ENCODE measurements around the gene CGB7.
"Not testable (repeated sequence)": the region's sequence is repeated elsewhere in the genome, so short reads cannot be mapped to it uniquely, and the experiment has no call there.

Gene CGB7

GRCh38 chr19:49039736-49040135, 17.8 kb downstream of the CGB7 start:
- not testable (repeated sequence) for DNase-seq

GRCh38 chr19:49038557-49039276, 18.8 kb downstream of the CGB7 start:
- DNase-seq: not testable (repeated sequence)

GRCh38 chr19:49038111-49038510, 19.4 kb downstream of the CGB7 start:
- not testable (repeated sequence) for DNase-seq

GRCh38 chr19:49036815-49037214, 20.7 kb downstream of the CGB7 start, which contains the start of gene CGB1:
TSS of gene CGB1 (minus strand) at chr19:49036895. CDS start at chr19:49036711, 184 bp downstream.
- DNase-seq: peak in 1 of 5 donors; percentile 57

GRCh38 chr19:49031642-49032301, 25.8 kb downstream of the CGB7 start, which contains the start of gene CGB2:
TSS of gene CGB2 (plus strand) at chr19:49031890. CDS start at chr19:49032096, 206 bp downstream.
- peak in 3 of 5 donors; percentile 25 to 77 (median 40) for DNase-seq

GRCh38 chr19:49030323-49030722, 27.2 kb downstream of the CGB7 start:
- DNase-seq: not testable (repeated sequence)

GRCh38 chr19:49029749-49030148, 27.8 kb downstream of the CGB7 start:
- not testable (repeated sequence) for DNase-seq

GRCh38 chr19:49028686-49029085, 28.9 kb downstream of the CGB7 start:
- not testable (repeated sequence) for DNase-seq

GRCh38 chr19:49025599-49025998, 31.9 kb downstream of the CGB7 start:
- not testable (repeated sequence) for DNase-seq

GRCh38 chr19:49025088-49025487, 32.5 kb downstream of the CGB7 start:
- DNase-seq: not testable (repeated sequence)

- DNase-seq: not testable (repeated sequence)
These were observed 33.3 kb downstream of the CGB7 start, which contains the start of gene CGB3 for GRCh38 chr19:49024233-49024632. TSS of gene CGB3 (minus strand) at chr19:49024333. CDS start at chr19:49023971, 362 bp downstream.

- no peak for DNase-seq
These were observed 35.4 kb downstream of the CGB7 start for GRCh38 chr19:49022116-49022515.

- DNase-seq: no peak
These were observed 36.3 kb downstream of the CGB7 start for GRCh38 chr19:49020931-49021895.

GRCh38 chr19:49020342-49020741, 37.2 kb downstream of the CGB7 start:
- DNase-seq: no peak

- peak; percentile 41 to 60 (median 51) for DNase-seq
These were observed 38.2 kb downstream of the CGB7 start for GRCh38 chr19:49019242-49019932.

- not testable (repeated sequence) for DNase-seq
These were observed 38.9 kb downstream of the CGB7 start for GRCh38 chr19:49018388-49019241.

GRCh38 chr19:49017666-49018351, 39.7 kb downstream of the CGB7 start:
- DNase-seq: peak; percentile 42 to 61 (median 56)

GRCh38 chr19:49017041-49017665, 40.4 kb downstream of the CGB7 start, which contains the start of gene LHB:
TSS of gene LHB (minus strand) at chr19:49017091. CDS start at chr19:49017081, 10 bp downstream.
- DNase-seq: no peak

- no peak for DNase-seq
These were observed 41.3 kb downstream of the CGB7 start for GRCh38 chr19:49016067-49016839.
